GM18502 (cell line): ENCODE results near the gene KLF12.

Experiments
- ATAC-seq: cut with Tn5 transposase; IDR thresholded peaks from one replicate; pipeline ENCODE4 v1.9.1; 2021; ENCODE audit warnings: mild to moderate bottlenecking; ENCODE audit not compliant: unreplicated experiment, poor library complexity

The KLF12 gene

DNA sequence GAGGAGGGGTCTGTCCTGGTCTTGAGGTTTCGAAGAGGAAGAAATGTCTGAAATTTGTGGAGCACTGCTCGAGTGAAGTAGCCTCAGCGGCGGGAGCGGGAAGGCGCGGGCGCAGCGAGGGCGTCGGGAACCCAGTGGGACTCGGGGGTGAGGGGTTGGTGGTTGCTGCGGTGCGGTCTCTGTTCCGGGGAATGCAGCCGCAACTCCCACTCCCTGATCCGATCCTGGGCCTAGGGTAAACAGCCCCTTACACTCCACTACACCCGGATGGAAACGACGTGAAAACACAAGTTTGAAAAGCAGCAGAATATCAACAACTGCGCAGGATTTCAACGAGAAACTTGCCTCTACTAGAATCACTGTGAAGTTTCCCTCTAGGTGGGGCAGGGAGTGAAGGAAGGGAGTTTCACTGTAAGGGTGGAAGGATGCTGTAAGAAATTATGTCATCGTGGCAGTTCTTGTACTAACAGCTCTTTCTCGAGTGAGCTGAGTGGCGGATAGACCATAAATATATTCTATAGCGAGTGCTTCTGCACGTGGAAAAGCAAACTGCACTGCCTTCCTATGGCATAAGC lies 2.0 kb upstream of the KLF12 start:
- ATAC-seq, result no peak

DNA sequence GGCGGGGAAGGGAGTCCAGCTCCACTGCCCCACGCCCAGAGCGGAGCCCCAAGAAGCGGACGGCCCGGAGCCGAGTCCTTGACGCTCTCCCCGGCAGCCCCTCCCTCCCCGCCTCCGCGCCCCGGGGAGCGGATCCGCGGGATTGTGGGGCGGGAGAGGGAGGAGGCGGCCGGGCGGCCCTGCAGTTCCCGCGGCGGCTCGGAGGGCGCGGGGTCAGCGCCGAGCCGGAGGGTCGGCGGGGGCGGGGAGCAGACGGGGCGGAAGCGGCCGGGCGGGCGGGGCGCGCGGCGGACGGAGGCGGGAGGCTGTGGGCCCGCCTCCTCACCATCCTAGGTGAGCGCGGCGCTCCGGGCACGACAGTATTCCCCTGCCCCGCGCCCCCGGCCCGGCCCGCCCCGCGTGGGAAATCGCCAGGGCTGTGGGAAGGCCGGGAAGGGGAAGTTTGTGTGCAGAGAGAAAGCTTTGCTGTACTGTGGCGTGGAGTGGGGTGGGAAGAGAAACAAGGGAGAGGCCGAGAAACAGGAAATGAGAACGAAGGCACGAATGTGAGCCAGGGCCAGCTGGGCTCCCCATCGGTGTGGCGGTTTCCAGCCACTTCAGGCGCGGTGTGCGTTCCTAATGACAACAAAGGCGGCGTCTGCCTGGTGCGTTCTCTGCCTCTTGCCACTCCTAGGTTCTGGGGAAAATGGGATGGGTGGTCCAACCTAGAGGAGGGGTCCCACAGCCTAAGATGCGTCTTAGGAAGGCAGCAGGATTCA lies 1.3 kb upstream of the KLF12 start:
- peak; percentile 52 for ATAC-seq

DNA sequence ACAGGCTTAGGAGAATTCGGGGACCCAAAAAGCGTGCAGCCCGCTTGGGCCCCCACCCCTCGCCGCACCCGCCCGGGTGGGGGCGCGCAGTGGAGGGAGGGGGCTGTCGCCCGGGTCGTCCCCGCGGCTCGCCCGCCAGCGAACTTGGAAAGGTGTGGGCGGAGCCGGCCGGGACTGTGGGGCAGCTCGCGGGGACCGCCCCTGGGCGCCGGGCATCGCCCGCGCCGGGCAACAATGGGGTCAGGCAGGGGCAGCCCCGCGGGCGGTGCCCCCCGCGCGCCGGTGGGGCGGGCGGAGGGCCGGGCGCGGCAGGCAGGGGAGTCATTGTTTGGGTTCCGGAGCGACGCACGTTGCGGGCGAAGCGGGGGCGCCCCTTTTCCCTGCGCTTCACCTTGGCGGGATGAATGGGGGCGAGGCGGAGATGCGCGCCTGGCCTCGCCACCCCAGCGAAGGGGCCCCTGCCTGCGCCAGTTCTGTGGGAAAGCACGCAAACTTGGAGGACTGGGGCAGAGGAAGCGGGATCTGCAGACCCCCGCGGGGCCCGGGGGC lies 647 bp upstream of the KLF12 start:
- peak; percentile 31 for ATAC-seq

DNA sequence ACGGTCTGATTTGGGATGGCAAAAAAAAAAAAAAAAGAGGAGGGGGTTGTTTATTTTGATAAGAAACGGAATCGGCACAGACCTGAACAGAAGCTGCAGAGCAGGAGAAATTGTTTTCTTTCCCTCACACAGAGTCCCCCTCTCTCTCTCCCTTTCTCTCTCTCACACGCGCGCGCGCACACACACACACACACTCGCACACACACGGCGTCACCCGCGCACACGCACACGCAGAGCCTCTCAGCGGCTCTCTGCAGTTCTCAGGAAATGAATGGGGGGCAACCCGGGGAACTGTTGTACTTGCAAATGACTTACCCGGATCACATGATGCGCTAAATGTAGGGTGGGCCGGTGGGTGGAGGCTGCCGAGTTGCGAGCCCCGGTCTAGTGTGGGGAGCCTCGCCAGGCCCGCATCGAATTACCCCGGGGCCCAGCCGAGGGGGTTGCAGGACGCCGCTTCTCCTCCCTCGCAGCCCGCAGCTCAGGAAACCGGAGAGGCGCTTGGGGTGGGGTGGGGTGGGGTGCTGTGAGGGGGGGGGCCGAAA lies 475 bp downstream of the KLF12 start:
- peak; percentile 51 for ATAC-seq

DNA sequence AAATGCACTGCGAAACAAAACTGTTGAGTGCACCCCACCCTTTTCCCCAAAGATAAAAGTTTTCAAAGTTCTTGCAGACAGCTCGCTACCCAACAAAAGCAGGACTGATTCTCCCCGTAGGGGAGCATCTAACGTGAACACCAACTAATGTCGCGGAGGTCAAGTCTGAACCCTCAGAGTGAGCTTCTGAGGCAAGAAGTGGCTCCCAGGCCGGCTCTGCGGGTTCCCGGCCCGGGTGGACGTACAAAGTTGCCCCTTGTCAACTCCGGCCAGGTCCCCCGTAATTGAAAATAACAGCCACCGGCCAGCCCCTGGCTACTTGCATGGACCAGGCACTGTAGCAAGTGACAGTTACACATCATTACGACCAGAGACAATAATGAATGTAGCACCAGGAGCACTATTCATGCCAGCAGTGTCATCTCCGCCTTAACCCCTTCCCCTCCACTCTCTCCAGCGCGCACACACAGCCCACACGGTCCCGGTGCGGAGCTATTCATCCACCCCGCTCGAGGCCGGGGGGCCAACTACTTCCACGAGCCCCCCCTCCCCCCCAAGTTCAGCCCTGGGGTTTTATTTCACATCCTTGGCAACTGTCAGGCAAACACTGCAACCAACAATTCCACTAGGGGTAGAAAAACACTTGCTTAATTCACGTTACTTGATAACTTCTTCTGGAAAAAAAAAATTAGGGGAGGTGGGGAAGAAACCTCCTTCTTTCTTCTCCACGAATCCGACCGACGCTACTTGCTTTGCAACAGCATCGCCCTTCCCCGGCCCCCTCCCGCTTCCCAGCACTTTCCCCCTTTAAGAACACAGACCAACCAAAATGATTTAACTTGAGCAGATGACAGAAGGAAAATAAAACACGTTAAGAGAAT lies 1.2 kb downstream of the KLF12 start:
- ATAC-seq, result no peak

DNA sequence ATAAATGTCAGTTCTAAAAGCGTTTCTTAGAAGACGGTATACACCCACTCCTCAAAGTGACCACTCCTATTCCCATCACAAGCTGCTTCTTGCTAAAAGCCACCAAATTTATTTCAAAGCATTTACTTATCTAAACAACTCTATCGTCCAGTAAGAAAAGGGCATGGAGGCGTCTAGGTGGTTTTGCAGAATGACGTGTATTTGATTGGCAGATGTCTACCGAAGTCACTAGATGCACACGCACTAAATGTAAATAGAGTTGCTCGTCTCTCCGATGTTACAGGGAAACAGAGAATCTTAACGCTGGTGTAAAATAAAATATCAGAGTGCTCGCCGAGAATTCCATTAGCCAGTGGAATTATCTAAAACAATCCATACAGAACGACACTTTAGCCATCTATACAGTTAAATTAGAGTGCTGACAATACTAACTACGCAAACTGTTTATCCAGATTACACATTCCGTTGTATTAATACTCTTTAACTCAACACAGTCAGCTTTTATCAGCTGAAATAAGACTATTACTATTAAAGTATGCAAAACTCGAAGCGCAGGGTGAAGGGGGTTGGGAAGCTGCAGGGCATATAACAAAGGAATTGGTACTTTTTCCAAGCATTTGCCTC lies 1.9 kb downstream of the KLF12 start:
- ATAC-seq, result no peak

DNA sequence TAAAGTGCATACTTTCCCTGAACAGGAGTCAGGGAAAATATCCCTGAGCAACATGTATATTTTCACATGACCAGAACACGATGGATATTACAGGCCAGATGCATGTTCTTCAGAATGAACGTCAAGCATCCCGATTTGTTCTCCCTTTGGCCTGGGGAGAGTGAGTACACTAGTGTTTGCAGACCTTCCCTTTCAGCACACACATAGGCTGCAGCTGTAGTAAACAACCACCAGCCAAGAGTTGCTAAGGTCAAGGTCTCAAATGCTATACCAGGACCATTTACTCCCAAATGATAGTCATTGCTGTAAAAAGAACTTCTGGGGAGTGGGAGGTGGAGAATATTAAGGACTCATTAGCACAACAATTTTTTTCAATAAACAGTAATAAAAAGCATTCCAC lies 3.0 kb downstream of the KLF12 start:
- no peak for ATAC-seq

DNA sequence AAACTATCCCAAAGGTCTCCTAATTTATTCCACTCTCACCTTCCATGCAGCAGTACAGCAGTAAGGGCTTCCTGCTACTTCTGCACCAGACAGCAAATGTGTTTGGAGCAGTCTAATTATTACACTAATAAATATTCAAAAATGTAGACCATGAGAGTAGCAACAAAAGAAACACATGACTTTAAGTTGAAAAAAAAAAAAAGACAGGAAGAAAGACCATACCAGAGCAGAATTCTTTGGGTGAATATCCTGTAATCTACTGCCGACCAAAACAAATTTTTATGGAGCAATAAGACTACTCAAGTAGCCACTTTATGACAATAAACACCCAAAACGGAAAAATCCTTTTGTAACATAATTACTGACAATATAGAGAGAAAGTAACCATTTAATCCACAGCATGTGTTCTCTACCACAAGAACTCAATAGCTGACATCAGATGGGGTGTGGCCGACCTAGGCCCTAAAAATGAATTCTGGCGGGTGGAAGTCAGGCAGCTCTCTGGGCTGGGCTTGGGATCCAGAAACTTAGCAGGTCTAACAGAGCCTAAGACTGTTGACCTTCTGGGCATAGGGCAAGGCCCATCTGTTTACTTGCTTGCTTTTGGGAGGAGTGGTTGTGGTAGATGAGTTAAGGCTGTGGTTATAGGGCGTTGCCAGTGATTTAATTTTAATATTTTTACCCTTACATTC lies 4.6 kb downstream of the KLF12 start:
- ATAC-seq, result no peak

DNA sequence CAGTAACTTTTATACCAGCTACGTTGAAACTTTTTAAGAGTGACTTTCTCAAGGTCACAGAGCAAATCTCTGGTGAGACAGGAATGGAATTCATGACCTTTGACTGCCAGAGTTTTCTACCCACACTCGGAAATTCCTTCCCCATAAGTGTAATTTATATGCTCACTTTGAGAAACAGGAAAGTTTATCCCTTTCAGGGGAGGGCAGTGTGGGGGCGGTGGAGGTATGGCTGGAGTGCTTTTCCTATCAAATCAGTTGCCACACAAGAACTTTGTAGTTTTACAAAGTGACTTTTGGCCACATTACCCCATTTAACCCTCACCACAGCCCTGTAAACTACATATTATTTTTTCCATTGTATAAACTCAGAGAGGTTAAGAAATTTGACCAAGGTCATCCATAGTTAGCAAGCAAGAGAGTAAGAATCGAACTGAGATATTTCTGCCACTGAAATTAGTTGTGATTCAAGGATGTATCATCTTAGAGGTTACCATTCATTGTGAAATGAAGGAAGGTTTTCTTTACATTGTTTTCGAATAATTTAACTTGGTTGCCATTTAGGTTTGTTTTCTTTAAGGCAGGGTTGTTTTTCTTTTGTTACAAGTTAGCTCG lies 5.9 kb downstream of the KLF12 start:
- no peak for ATAC-seq

DNA sequence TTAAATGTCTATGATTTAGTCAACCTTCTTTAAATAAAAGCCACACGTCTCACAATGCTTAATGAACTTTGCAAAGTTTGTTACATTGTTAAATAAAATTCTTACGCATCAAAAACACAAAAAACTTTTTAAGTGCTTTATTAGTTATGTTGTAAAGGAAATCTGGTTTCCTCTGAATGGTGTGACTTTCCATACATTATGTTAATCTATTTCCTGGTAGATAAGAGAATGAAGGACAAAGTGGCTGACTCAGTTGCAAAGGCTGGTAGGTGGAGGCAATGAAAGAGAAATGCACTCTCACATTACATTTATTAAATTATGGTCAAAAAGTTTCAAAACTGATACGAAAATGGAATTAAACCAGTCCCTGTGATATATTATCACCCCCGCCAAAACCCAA lies 15.9 kb downstream of the KLF12 start:
- ATAC-seq, result no peak

DNA sequence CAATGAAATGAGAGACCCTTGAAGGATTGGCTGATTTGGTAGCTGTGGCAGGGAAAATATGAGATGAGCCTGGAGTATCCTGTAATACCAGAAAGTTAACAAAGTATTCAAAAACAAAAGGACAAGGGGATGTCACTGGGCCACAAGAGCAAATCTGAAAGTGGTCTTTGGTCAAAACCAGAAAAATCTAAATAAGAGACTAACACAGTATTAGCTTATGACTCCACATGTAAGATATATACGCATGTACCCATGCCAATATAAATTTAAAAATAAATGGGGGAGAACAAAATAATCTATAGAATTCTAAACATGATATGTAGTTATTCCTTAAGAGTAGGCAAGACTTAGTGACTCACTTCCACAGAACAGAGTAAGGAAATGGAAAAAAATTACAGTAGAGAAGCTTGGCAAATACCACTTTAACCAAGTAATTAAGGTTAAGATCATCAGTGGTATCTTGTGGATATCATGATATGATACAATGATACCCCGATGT lies 16.9 kb downstream of the KLF12 start:
- ATAC-seq, result no peak

DNA sequence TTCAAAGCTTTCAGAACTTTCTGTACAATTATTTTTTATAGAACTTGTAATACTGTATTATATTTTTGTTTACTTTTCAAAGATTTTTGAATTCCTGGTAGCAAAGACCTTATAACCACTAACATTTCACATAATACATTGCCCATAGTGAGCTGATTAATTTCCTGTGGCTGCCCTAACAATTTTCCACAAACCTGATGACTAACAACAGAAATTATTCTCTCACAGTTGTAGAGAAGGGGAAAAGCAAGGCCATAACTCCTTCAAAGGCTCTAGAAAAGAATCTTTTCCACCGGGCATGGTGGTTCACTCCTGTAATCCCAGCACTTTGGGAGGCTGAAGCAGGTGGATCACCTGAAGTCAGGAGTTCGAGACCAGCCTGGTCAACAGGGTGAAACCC lies 19.1 kb downstream of the KLF12 start:
- no peak for ATAC-seq

DNA sequence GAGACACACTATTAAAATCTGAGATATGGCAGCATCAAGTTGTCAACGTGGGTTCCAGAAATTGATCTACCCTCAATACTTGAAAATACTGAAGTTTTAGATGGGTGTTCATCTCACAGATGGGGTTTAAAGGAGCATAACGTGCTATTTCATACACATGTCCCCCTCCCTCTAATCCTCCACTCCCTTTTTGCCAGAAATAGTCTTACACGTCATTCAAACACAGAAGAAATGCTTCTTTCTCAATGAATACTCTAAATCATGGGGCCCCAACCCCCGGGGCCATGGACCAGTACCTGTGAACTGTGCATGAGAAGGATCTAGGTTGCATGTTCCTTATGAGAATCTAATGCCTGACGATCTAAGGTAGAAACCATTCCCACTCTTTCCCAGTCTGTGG lies 19.6 kb downstream of the KLF12 start:
- ATAC-seq, result no peak

DNA sequence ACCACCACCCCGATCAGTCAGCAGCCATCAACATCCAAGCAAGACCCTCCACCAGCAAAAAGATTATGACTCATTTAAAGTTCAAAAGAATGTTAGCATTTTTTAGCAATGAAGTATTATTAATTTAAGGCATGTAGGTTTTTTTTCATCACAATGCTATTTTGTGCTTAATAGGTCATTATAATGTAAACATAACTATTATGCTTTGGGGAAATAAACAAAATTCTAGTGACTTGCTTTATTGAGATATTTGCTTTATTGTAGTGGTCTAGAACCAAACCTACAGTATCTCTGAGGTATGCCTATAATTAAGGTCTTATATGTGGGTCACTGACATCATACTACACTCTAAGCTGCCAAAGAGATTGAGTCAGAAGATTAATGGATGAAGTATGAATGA lies 20.0 kb downstream of the KLF12 start:
- no peak for ATAC-seq

DNA sequence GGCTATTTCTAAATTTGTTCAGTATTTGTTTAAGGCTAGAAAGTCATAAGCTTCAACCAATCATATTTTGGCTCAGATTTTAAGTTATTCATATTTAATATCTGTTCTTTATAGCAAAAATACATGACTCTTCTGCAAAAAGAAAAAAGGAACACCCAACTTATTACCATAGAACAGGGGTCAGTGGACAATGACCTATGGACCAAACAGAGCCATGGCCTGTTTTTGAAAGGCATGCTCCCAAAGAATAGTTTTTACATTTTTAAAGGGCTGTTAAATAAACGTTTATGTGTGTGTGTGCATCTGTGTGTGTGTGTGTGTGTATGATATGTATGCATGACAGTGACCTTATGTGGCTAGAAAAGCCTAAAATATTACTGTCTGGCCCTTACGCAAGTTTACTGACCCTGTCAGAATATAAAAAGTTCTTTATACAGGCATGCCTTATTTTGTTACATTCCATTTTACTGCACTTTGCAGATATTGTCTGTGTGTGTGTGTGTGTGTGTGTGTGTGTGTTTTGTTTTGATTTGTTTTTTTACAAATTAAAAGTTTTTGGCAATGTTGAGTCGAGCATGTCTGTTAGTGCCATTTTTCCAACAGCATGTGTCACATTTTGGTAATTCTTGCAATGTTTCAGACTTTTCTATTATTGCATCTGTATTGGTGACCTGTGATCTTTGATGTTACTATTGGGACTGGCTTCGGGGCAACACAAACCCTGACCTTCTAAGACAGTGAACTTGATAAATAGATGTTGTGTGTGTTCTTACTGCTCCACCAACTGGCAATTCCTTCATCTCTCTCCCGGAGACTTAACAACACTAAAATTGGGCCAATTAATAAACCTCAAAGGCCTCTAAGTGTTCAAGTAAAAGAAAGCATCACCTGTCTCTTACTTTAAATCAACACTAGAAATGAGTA lies 22.0 kb downstream of the KLF12 start:
- no peak for ATAC-seq

DNA sequence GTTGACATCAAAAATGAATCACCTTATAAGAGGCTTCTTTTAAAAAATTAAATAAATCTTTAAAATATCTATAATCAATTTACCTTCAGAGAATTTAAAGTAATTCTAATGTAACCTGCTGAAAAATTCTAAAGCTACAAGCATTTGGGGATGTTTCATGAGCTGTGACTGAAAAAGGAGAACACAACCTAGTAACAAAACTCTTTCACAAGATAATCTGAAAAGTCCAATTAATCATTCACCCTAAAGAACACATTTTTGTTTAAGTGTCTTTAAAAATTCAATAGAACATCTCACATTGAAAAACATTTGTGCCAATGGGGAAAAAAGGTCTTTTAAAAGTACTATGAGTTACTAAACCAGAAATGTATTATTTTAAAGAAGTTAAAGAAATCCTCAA lies 22.8 kb downstream of the KLF12 start:
- ATAC-seq, result no peak

DNA sequence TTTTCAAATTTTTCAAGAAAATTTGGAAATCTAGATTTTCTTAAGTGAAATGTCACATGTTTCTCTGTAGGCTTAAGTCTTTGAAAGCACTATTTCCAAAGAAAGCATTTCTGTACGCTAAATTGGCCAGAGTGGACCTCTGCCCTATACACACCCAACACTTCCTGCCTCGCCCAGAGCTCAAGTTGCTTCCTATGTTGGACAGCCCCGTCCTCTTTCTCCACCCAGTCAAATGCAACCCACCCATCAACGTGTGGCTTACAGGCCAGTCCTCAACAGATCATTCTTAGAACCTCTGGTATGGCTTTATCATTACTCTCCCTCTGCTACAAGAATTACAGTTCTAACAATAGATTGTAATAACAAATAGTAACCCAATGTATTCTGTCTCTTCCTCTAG lies 24.2 kb downstream of the KLF12 start:
- no peak for ATAC-seq

DNA sequence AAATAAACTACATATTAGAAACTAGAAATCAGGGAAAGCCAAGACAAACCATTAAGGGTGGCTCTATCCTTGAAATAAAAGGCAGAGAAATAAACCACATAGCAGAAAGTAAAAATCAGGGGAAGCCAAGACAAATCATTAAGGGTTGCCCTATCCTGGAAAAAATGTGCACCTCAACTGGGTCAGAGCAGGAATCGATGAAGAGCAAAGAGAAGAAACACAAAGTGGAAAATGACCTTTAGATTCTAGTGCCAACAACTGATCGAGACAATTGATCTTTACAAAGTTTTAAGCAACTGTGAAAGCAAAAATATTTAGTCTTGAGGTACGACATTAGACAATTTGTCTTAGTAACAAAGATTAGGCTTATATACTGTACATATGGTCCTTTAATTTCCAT lies 26.6 kb downstream of the KLF12 start:
- no peak for ATAC-seq
